NCI-H1436 treated with DMSO at 0.1 percent for 48 hours (cell line): ENCODE data around the gene STXBP1.
A peak's percentile ranks its signal among the peaks of the same experiment; 100 is the strongest.

Source experiments
- DNase-seq: peaks from one replicate; lab custom pipeline; 2025; lab: John Stamatoyannopoulos, UW

STXBP1 gene

DNA sequence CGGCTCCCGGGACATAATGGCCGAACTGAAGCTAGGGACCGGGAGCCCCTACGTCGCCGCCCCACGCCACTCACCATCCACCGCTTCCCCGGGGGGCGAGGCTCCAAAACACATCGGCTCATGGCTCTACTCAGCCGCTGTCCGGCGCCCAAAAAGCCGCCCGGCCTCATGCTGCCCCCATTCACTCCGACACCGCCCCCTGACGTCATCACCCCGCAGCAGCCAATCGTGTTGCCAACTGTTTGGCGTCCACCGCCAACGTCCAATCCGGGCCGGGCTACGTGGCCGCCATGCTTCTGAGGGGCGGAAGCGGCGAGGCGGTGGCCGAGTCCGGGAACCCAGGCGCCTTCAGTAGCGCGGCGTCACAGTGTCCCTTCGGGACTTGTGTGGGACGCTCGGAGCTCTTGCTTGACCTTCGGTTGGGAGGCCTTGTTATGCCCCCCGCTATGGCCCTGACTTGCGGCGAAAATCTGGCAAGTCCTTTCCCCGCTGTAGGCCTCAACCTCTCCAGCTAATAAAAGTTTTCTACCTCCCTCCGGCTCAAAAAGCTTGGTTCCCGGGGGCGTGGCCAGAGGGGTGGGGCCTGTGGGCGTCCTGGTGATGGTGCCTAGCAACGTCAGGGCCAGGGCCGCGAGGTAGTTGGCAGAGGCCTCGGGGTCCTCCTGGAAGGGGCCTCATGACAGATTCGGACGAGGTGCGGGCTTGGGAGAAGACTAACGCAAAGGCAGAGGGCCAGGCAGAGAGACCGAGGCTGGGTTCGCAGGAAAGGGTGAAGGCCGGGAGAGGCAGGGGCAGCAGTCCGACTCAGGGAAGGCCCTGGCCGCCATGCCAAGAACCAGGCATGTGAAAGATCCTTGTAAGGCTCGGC, 103.6 kb downstream of the STXBP1 start, which contains the start of the genes PTRH1 and TTC16:
PTRH1 (minus strand) TSS at position 194 of the 868 bp plus-strand sequence; CDS start at position 170, 24 bp downstream.
TTC16 (plus strand) TSS at position 610 of the 868 bp plus-strand sequence; CDS start at position 677, 67 bp downstream.
- DNase-seq: peak; percentile 37

DNA sequence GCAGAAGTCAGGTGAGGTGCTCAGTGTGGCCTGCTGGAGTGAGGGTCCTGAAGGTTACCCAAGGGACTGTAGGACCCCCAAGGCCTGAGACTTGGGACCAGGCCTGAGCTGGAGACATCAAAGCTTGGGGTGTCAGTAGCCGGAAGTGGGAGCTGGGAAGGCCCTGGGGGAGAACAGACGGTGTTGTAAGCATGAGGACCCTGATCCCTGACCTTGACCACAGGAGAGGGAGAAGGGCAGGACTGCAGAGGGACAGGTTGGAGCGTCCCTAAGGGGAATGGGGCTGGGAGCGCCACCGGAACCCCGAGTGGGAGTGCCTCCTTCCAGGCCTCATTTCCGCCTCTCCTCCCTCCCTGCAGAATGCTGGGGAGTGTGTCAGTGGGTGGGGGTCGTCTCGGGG, 104.3 kb downstream of the STXBP1 start:
- DNase-seq: no peak

DNA sequence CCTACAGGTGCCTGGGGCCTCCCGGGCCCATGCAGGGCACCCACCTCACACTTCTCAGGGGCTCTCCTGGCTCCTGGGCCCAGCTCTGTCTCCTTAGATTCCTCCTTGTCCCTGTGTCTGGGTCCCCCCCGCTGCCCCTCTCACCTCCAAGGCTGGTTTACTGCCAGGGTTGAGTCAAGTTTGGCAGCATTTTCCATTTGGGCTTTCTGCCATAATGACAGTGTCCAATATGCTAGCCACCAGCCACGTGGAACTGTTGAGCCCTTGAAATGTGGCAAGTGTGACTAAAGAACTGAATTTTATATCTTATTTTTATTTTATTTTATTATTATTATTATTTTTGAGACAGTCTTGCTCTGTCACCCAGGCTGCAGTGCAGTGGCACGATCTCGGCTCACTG, 105.7 kb downstream of the STXBP1 start:
- no peak for DNase-seq

DNA sequence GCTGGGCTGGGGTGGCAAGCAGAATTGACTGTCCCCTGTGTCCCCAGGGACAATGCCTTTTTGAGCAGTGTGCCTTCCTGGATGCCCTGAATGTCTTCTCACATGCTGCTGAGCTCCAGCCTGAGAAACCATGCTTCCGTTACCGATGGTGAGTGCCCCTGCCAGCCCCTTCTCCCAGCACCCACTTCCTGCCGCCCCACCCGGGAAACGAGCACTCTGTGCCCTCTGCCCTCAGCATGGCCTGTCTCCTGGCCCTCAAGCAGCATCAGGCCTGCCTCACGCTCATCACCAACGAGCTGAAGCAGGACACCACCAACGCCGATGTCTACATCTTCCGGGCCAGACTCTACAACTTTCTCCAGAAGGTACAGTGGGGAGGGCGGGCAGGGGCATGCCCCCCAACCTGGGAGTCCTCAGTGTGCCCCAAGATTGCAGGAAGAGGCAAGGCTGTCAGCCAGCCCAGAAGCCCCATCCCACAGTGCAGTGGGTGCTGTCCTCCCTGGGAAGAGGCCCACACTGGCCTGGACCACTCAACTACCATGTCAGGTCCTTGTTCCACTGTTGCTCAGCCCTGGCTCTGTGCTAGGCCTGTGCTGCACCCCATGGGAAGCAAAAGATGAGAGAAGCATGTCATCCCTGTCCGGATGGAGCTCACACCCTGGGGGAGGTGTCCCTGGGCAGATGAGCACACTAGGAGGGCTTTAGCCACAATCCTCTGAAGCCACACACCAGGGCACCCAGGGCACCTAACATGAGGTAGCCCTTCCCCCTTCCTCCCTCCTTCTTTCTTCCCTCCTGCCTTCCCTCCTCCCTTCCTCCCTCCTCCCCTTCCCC, 108.2 kb downstream of the STXBP1 start:
- DNase-seq: no peak

- no peak for DNase-seq
Measured at GRCh38 chr9:127720865-127721227, 108.8 kb downstream of the STXBP1 start.

GRCh38 chr9:127721391-127721821, 109.3 kb downstream of the STXBP1 start:
- no peak for DNase-seq

DNA sequence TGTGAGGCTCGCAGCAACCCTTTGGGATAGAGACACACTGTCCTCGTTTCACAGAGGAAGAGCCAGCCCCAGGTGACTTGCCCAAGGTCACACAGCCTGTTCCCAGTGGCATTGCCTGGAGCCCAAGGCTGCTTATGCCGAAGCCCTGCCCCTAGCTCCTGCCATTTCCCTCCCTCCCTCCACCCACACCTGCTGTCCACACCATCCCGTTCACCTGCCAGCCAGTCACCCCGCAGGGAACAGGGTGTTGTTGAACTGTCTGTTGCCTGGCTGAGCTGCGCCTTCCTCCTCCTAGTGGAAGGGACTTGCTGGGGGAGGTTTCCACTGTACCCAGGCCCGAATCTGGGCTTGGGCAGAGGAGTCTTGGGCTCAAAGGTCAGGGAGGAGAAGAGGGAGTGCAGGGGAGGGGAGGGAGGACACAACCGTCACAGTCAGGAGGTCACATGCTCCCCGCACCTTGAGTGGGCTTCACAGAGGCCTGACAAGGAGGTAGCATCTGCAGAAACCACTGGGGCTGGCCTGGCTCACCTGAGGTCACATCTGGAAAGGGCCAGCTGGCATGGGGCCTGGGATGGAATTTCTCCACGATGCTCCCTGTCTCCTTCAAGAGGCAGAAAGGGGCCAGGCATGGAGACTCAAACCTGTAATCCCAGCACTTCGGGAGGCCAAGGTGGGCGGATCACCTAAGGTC, 110.1 kb downstream of the STXBP1 start:
- DNase-seq: no peak

DNA sequence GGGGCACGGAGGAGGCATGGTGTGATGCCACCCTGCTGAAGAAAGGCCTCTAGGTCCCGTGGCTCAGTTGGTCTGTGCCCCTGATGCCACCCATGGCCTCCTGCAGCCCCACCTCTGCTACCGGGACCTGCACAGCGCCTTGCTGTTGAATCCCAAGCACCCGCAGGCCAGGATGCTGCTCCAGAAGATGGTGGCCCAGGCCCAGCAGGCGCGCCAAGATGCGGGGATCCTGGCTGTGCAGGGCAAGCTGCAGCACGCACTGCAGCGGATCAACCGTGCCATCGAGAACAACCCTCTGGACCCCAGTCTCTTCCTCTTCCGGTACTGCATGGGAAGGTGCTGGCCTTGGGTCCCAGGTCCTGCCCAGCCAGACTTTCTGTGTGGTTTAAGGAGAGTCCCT, 110.9 kb downstream of the STXBP1 start:
- no peak for DNase-seq

- DNase-seq: no peak
Measured at GRCh38 chr9:127723444-127723843, 111.4 kb downstream of the STXBP1 start.

DNA sequence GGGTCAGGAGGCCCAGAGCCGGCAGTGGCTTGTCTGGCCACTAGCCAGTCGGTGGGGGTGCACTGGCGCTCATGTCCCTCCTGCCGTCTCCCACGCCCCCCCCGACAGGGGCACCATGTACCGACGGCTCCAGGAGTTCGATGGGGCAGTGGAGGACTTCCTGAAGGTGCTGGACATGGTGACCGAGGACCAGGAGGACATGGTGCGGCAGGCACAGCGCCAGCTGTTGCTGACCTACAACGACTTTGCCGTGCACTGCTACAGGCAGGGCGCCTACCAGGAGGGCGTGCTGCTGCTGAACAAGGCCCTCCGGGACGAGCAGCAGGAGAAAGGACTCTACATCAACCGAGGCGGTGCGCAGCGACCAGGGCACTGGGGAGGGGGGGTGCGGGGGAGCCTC, 111.9 kb downstream of the STXBP1 start:
- no peak for DNase-seq

- no peak for DNase-seq
Measured at GRCh38 chr9:127726871-127727270, 114.8 kb downstream of the STXBP1 start.

DNA sequence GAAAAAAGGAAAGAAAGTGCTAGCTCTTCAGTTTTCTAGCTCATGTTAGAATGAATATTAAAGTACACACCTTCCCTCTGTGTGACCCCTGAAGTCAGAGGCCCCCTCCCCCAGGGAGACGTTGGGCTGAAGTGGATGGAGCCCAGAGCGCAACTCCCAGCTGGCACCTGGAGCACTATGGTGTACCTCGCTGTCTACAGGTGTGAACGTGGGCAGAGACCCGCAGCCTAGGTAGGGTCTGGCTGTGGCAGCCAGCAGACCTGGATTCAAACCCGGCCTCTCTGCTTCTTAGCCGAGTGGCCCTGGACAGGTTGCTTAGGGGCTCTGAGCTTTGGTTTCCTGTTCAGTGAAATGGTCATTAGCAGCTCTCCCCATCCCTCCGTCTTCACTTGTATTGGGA, 116.7 kb downstream of the STXBP1 start:
- no peak for DNase-seq

DNA sequence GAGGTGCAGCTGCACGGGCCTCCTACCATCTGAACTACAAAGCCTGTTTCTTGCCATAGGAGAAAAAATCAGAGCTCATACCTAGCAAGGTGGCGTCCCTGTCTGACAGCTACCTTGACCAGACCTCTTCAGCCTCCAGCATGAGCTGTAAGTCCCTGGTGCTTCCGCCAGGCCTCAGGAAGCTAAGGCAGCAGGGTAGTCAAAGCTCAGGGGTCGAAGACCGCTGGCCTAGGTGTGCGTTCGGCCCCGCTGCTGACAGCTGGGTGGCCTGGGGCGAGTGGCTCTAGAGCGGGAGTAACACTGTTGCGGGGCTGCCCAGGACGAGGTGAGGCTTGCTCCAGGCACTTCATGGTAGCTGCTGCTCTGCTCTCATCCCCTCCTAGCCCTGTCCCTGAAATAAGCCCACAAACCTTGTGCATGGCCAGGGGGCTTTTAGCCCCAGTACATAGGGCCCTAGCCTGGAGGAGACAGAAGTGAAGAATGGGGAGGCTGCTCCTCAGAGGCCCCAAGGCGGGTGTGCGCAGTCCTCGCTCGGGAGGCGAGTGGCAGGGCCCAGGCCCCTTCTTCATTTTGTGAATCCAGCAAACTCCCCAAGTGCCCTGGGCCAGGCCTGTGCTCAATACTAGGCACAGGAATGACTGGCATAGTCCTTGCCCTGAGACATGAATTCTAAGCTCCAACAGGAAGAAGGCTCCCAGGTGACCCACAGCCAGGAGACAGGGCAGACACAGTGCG, 117.6 kb downstream of the STXBP1 start:
- no peak for DNase-seq

DNA sequence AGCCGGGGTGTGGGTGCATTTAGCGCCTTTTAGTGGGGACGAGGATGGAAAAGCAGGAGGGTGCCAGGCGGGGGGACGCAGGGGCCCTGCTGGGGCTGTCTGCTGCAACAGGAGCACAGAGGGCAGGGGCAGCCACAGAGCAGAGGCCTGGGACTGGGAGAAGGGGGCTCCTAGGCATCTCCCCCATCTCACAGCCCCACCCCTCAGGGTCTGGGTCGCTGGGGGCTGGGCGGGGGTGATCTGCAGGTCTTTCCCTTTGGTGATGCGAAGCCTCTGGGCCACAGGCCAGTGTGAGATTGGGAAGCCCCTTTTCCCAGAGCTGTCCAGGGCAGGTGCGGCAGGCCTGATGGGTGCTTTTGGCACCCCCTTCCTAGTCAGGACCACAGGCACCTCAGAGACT, 118.2 kb downstream of the STXBP1 start:
- DNase-seq: no peak

DNA sequence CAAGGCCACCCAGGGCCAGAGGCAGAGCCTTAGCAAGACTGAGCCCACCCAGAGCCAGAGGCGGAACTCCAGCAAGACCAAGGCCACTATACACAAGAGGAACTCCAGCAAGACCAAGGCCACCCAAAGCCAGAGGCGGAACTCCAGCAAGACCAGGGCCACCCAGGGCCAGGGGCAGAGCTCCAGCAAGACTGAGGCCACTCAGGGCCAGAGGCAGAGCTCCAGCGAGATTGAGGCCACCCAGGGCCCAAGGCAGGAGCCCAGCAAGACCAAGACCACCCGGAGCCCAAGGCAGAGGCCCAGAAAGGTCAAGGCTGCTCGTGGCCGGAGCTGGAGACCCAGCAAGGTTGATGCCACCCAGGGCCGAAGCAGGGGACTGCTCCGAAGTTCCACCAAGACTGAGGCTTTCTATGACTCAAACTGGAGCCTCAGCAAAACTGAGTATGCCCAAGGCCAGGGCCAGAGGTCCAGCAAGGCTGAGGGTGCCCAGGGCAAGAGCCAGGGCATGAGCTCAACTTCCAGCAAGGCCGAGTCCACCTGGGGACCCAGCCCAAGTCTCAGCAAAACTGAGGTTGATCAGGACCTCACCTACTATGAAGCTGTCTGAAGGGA, 118.8 kb downstream of the STXBP1 start:
- no peak for DNase-seq

- no peak for DNase-seq
Measured at GRCh38 chr9:127731938-127732337, 119.9 kb downstream of the STXBP1 start.

- DNase-seq: no peak
Measured at GRCh38 chr9:127732444-127732843, 120.4 kb downstream of the STXBP1 start.

DNA sequence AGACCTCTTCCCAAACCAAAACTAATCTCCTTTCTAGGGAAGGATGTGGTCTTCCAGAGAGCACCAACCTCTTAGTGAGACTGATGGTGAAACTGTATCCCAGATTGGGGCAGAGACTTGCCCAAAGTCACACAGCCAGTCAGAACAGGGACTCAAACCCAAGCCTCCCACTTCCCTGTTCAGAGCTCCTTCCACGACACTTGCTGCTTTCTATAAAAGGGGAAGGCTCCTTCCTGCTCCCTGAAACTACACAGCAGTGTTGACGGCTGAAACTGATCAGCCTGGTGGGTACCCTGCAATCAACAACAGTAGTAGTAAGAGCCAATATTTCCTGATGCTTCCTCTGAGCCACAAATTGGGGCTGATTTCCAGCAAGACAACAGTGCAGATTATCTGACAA, 121.5 kb downstream of the STXBP1 start:
- no peak for DNase-seq

DNA sequence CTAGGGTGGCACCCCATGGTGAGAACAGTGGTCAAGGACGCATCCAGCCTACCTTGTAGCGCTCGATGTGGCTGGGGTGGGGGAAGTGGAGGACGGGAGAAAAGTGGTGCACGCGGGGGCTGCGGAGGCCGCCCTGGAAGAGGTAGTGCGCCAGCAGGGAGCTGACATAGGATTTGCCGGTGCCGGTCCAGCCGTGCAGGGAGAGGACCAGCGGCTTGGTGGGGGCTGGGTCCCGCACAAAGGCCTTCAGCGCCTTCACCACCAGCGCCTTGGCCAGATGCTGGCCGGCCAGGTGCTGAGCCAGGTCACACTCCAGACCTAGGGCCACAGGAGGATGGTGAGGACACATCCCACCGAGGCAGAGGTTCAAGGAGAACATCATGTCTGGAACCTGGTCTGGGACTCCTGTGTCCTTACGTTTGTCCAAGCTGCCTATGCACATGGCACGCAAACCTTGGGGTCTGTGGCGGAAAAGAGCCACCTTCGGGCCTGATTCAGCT, 122.2 kb downstream of the STXBP1 start:
- no peak for DNase-seq

DNA sequence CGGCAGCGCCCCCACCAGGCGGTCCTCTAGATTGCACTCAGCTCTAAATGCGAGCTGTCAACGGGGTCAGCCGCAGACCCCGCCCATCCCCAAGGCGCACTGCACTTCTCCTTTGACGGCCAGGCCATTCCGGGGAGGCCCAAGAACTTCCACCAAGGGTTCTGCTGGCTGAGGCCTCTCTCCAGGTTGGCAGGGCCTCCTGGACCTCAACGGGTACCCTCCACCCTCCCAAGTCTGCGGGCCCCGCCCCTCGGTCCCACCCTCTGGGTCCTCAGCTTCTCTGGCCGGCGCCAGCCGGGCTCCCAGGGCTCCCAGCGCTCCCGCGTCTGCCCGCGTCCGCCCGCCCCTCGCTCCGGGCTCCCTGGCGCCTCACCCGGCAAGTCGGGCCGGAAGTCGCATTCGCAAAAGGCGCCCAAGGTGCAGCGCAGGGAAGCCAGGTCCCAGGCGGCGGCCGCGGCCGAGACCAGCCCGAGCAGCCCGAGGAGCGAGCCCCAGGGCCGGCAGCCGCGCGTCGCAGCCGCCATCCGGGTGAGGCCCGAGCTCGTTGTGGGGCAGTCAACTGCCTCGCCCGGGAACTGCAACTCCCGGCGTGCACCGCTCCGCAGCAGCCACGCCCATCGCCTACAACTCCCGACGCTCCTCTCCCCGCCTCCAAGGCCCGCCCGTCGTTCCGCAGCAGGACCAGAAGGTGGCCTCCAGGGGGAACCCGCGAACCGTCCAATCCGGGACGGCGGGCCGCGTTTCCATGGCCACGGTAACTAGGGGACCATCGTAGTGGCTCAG, 122.9 kb downstream of the STXBP1 start, which contains the start of gene TOR2A:
TOR2A (minus strand) TSS at position 548 of the 783 bp plus-strand sequence; CDS start at position 524, 24 bp downstream.
- DNase-seq: peak; percentile 84
